Activated naive CD4-positive, alpha-beta T cell treated with anti-CD3 and anti-CD28 coated beads, Interleukin-2, amount 50 U/mL, for 72 hours (primary cell): Measurements from ENCODE around the gene GRM4. TPM values are rescaled to one million over a fixed set of nuclear protein-coding genes. Genes with fewer than 3 reads are reported as not detected.

Source experiments
- ATAC-seq, 2 donors: fragments of 150-1000 bp; cut with Tn5 transposase; 2 replicates each; pipeline ENCODE4 v1.10.0; 2021; ENCODE audit warnings: mild to moderate bottlenecking in 2 of 2, moderate library complexity in 2 of 2
- DNase-seq, 2 donors: peaks; one replicate each; pipeline ENCODE4 v3.0.0; 2021 to 2022; ENCODE audit warnings: low spot score in 2 of 2
- H3K27ac Mint-ChIP-seq, 2 donors: one replicate each; pipeline ENCODE4 v1.8.0; 2022; ENCODE audit warnings: mild to moderate bottlenecking in 2 of 2, mixed read lengths in 2 of 2
- H3K36me3 Mint-ChIP-seq, 2 donors: one replicate each; pipeline ENCODE4 v1.8.0; 2022; ENCODE audit warnings: mixed read lengths in 2 of 2
- H3K9me3 Mint-ChIP-seq, 2 donors: one replicate each; pipeline ENCODE4 v1.8.0; 2022; ENCODE audit warnings: mixed read lengths in 2 of 2
- total RNA-seq, 2 donors: library from RNA; stranded (reverse); gene quantifications; one replicate each; pipeline ENCODE4 v1.2.3, GENCODE V29; 2022

Gene GRM4
- total RNA-seq, 2 donors from 2014 or later = 0.12 to 0.36 TPM

DNA sequence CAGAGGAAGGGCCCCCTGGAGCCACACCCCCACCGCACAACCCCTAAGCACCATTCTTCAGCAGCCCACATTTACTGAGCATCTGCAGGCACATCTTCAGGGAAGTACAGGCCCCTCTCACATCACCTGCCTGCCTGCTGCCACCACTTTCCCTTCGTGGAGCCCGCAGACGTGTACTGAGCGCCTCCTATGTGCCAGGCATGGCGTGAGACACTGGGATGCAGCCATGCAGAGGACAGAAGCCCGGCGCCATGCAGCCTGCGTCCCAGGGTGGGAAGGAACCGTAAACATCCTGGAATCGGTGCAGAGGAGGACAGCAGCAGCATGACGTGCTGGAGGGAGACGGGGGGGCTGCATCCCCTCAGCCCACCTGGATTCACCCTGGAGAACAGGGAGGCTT is 78.1 kb downstream of the GRM4 start:
- ATAC-seq = no peak
- Mint-ChIP-seq H3K27ac (no peak overlapping the region), H3K36me3 (no peaks in the 10 kb centered on the region), H3K9me3 (no peaks in the 10 kb centered on the region)
- no peak for DNase-seq

DNA sequence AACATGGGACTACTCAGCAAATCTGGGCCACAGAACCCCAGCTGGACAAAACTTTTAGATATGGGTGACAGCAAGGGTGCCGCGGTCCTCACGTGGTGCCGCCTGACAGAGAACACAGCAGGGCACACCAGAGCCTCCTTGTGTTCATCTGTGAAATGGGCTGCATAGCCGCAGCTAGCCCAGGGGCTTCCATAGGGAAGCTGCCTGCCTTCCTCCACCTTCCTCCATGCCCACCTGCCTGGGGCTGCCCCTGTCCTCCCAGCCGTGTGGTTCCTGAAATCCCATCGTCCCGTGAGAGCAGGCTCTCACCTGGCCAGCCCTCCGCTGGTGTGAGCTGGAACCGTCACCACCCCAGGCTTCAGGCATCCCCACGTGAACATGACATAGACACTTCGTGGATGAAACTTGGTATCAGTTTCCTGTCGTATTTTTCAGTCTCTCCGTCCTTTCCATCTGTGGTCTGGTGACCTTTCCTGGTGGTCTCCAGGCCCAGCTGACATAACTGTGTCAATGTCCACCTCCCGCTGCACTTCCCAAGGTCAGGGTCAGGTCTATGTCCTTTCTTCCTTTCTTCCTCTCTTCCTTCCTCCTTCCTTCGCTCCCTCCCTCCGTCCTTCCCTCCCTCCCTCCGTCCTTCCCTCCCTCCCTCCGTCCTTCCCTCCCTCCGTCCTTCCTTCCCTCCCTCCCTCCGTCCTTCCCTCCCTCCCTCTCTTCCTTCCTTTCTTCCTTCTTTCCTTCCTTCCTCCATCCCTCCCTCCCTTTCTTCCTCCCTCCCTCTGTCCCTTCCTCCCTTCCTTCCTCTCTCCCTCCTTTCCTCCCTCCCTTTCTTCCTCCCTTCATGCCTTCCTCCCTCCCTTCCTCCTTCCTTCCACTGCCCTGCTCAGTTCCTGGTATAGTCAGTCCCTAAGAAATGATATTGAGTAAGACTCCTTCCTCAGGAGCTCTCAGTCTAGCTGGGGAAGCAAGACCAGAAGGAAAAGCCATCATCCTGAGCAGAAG is 78.8 kb downstream of the GRM4 start:
- no peak for ATAC-seq
- H3K27ac Mint-ChIP-seq = no peak overlapping the region

DNA sequence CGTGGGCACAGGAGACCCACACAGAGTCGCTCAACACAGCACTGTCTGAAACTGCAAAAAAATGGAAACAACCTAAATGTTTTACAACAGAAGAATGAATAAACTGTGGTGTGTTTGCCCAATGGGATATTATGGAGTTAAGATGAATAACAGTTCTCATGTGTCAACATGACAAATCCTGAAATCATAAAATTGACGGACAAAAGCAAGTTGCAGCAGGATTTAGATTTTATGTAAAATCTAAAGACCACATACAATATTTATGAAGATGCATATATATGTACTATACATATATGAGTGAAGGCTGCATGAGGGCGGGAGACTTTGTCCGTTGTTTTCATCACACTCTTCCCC is 79.7 kb downstream of the GRM4 start:
- no peaks in the 10 kb centered on the region for H3K36me3 Mint-ChIP-seq
- H3K9me3 Mint-ChIP-seq = no peaks in the 10 kb centered on the region
- DNase-seq (no peak), ATAC-seq (no peak)
- no peak overlapping the region for H3K27ac Mint-ChIP-seq

More for the DNA sequence above, 78.8 kb downstream of the GRM4 start:
- Mint-ChIP-seq H3K36me3 (no peaks in the 10 kb centered on the region), H3K9me3 (no peaks in the 10 kb centered on the region)
- DNase-seq = no peak

DNA sequence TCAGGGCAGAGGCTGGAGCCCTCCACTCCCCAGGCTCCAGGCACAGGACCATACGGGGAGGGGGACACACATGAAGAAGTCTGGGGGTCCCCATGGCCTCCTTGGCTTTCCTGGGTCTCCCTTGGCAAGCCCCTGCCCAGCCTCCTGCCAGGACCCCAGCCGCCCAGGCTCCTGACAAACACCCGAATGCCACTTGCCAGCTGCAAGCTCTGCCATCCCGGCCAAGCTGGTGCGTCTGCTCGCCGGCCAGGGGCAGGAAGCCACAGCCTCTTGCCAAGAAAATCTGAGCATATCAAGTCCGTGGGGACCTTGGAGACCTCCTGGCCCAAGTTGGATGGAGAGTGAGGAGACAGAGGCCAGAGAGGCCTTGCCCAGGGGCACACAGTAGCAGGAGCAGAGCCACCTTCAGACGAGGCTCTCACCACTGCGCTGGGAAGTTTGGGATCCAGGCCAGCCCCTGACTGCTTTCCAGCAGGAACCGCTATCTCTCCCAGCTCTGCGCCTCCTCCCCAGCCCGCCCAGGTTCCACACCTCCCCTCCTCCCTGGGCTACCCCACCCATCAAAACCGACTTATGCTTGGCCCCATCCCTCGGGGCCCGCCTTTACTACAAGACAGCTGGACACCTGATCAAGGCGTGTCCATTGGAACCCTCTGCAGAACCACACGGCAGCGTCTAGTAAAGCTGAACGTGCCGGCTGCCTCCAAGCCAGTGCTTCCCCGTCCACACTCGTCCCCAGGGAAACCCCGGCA is 80.2 kb downstream of the GRM4 start:
- DNase-seq (no peak), ATAC-seq (no peak)
- H3K27ac Mint-ChIP-seq = no peak overlapping the region
- H3K9me3 Mint-ChIP-seq = no peaks in the 10 kb centered on the region
- no peaks in the 10 kb centered on the region for H3K36me3 Mint-ChIP-seq

DNA sequence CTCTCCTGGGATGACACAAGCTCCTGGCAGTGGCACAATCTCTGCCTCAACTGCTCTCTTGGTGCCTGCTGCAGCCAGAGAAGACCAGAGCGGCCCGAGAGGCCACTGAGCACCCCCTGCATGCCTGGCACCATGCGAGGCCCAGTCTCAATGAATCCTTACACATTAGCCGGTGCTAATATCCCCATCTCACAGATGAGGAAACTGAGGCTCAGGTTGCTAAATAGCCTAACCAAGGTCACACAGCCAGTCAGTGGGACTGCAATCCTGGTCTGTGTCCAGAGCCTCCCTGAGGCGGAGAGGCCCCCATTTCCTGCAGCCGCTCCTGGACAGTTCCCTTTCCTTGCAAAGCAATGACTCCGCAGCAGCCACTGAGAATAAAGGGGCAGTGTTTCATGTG is 81.2 kb downstream of the GRM4 start:
- DNase-seq = no peak
- Mint-ChIP-seq H3K27ac (no peak overlapping the region), H3K36me3 (no peaks in the 10 kb centered on the region), H3K9me3 (no peaks in the 10 kb centered on the region)
- ATAC-seq = no peak

DNA sequence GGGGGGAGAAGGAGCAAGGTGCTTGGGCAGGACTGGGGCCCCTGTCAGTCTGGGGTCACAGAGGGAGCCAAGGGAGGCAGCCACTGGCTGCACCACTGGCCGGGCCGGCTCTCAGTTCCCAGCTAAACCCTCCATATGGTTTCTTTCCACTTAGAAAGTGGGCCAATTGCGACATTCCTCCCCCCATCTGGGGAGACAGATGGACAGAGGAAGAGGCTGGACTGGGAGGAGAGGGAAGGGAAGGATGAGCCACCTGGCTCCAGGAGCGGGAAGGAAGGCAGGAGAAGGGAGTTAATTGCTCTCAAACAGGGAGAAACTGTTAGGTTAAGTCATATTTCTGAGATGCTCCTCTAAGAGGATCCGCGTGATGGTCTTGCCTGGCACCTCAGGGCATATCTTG is 82.2 kb downstream of the GRM4 start:
- no peaks in the 10 kb centered on the region for H3K36me3 Mint-ChIP-seq

DNA sequence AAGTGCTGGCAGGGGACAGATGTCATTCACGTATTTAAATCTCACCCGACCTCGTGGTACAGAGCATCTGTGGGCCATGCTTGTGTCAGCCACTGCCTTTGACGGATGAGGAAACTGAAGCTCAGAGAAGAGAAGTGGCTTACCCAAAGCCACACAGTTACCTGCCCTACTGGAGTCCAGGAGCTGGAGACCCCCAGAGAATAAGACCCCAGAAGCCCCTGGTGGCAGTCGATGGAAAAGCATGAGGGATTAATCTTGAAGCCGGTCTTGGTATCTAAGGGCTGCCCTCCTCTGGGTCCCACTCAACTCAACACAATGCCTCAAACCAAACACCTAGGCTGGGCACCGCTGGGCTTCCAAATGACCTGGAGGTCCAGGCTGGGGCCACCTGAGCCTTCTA is 83.1 kb downstream of the GRM4 start:
- H3K27ac Mint-ChIP-seq = no peak overlapping the region
- H3K36me3 Mint-ChIP-seq = no peaks in the 10 kb centered on the region
- H3K9me3 Mint-ChIP-seq = no peaks in the 10 kb centered on the region
- no peak for ATAC-seq
- DNase-seq = no peak

More for the DNA sequence above, 82.2 kb downstream of the GRM4 start:
- DNase-seq (no peak), ATAC-seq (no peak)
- Mint-ChIP-seq H3K27ac (no peak overlapping the region), H3K9me3 (no peaks in the 10 kb centered on the region)

DNA sequence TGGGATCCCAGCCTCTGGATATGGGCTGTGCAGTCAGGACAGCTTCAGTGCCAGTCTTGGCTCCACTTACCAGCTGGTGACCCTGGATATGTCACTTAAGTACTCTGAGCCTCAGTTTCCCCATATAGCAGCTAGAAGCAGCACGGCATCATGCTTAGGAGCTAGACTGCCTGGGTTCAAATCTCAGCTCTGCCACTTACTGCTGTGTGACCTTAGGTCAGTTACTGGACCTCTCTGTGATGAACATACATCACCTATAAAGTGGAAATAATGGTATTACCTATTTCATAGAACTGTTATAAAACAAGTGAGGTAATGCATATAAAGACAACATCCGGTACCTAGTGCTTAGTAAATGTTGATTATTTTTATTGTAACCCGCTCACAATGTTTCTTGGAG is 83.7 kb downstream of the GRM4 start:
- ATAC-seq = no peak
- Mint-ChIP-seq H3K27ac (no peak overlapping the region), H3K9me3 (no peaks in the 10 kb centered on the region), H3K36me3 (no peaks in the 10 kb centered on the region)
- no peak for DNase-seq

DNA sequence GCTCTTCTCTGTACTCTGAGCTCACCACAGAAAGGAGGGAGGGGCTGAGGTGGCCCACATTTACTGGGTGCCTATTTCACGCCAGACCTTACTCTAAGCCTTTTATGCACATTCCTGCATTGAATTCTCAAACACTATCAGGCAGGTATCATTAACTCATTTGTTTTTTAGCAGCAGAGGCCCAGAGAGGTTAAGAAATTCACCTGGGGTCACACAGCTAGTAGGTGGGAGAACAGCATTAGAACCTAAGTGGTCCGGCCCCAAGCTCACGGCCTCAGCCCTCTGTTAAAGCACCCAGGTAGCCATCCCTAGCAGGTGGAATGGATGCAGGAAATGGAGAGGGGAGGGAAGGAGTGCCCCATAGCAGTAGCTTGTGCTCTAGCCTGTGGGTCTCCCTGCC is 84.5 kb downstream of the GRM4 start:
- H3K36me3 Mint-ChIP-seq = no peaks in the 10 kb centered on the region
- DNase-seq (no peak), ATAC-seq (no peak)
- no peak overlapping the region for H3K27ac Mint-ChIP-seq
- no peaks in the 10 kb centered on the region for H3K9me3 Mint-ChIP-seq

DNA sequence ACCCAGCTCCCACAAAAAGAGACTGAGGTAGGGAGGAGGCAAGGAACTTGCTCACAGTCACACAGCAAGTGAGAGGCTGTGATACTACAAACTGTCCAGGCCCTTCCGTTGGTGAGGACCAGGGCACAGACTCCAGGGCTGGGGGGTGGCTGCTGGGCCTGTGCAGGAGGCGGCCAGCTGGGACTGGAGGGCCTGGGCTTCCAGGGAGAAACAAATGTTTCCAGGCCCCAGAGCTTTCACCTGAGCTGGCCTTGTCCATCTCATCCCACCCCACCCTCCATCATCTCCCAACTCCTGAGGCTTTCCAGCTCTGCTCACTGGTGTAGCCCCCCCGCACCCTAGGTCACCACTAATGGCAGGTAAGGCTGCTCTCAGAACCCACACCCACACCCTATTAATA is 86.0 kb downstream of the GRM4 start:
- Mint-ChIP-seq H3K36me3 (no peaks in the 10 kb centered on the region), H3K9me3 (no peaks in the 10 kb centered on the region), H3K27ac (no peak overlapping the region)
- DNase-seq = no peak
- no peak for ATAC-seq

DNA sequence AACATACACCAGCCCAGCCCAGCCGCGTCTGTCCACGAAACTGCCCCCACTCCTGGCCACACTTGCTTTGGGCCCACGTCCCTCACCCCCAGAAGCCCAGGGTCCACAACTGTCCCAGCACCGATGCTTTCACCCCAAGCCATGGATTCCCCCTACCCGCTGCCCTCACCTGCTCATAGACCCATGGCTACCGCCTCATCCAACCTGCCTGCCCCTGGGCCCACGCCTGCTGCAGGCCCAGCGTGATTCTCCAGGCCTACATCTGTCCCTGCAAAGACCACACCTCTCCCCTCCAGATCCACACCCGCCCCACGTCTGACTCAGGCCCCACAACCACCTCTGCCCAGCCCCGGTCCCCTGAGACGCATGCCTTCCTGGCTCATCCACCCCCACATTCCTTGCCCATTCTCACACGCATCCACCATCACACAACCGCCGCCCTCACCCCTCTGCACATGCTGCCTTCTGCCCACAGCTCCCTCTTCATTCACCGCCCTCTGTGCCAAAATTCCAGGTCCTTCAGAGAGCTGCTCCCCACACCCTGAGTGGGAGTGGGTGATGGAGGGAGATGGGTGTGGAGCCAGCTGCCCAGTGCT is 86.7 kb downstream of the GRM4 start:
- no peak overlapping the region for H3K27ac Mint-ChIP-seq
- ATAC-seq (no peak), DNase-seq (no peak)
- no peaks in the 10 kb centered on the region for H3K36me3 Mint-ChIP-seq
- H3K9me3 Mint-ChIP-seq = no peaks in the 10 kb centered on the region

DNA sequence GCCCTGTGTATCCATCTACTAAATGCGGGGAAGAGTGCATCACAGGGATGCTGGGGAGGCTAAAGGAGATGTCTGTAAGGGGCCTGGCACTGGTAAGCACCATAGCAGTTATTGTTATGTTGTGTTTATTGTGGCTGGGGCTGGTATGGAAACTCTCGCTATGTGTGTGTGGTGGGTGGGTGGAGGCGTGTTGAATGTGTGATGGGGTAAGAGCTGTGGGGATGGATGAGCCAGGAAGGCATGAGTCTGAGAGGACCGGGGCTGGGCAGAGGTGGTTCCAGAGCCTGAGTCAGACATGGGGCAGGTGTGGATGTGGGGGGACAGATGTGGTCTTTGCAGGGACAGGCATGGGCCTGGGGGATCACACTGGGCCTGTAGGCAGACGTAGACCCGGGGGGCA is 88.1 kb downstream of the GRM4 start:
- no peaks in the 10 kb centered on the region for H3K36me3 Mint-ChIP-seq
- no peak for DNase-seq
- peak in 1 of 2 donors; percentile 63 for ATAC-seq
- no peaks in the 10 kb centered on the region for H3K9me3 Mint-ChIP-seq
- H3K27ac Mint-ChIP-seq = no peak overlapping the region

DNA sequence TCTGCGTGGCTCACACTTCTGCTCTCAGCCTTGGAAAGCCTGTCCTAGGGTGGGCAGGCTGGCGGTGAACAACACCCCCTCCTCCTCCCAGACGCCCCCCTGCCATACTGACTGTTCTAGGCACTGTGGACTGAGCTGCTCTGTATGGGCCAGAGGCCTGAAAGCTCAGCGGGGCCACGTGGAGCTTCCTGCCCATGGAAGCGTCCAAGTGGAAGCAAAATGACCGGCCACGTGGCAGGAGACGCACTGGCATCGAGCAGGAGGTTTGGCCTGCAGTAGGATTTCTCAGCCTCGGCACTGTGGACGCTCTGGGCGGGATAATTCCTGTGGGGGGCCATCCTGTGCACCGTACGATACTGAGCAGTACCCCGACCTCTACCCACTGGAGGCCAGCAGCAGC is 88.7 kb downstream of the GRM4 start:
- Mint-ChIP-seq H3K9me3 (no peaks in the 10 kb centered on the region), H3K27ac (no peak overlapping the region), H3K36me3 (no peaks in the 10 kb centered on the region)
- no peak for DNase-seq
- no peak for ATAC-seq

DNA sequence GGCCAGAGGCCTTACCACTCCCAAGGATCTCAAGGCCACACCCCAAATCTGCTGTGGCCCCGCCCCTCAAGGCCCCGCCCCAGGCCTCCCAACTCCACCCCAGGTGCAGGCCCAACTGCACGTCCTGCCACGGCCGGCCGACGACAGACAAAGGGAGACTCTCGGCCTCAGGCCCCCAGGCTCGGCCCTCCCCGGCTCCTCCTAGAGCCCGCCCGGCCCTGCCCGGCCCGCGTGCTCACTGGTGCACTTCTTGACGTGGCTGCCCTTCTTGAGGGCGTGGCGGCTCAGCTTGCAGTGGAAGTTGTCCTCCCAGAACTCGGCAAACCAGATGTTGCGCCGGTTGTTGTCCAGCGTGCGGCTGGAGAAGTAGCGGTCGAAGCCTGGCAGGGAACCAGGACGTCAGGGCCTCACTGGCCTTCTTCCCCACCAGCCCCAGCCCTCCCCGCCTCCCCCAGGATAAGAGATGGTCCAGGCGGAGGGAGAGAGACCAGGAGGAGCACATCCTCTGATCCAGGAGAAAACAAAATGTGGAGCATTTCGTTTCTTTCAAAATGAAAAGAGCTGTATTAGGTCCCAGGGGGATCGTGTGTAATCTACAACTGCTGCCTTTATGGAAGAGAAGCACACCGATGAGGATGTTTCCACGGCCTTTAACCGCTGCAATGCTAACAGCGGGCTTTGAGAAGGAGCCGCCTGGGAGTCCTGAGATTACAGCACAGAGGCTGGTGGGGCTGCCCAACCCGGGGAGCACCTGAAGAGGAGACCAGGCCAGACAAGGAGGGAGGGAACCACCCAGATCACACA is 89.4 kb downstream of the GRM4 start:
- no peak overlapping the region for H3K27ac Mint-ChIP-seq
- ATAC-seq (peak in 1 of 2 donors; percentile 33), DNase-seq (no peak)

DNA sequence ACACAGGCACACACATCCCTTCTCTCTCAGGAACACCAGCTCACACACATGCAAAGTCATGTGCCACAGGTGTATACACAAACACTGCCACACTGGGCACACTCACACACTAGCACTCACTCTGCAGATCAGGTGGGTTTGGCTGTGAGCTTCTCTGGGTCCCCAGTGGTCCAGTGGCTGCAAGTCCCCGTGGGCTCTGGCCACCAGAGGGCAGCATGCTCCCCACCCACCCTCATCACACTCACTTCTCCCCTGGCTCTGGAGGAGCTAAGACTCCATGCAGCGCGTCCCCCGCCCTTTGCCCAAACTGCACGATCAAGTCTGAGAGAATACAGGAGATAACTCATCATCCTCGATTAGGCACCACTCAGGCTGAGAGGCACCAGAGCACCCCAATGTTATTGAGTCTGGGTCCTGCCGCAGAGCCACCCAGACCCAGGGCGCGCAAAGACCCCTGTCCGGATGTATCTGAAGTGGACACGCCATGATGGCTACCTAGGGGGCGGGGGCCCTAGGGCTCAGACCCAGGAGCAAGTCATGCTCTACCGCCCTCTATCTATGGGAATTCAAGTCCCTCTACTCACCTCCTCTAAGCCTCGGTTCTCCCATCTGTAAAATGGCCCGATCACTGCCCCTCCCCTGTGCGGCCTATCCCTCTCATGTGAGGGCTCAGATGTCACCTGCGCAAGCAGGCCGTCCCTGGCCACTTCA is 90.5 kb downstream of the GRM4 start:
- Mint-ChIP-seq H3K9me3 (no peaks in the 10 kb centered on the region), H3K27ac (no peak overlapping the region), H3K36me3 (no peaks in the 10 kb centered on the region)
- peak; percentile 78 to 82 for ATAC-seq
- peak in 1 of 2 donors; percentile 71 for DNase-seq

More for the DNA sequence above, 89.4 kb downstream of the GRM4 start:
- no peaks in the 10 kb centered on the region for H3K9me3 Mint-ChIP-seq
- no peaks in the 10 kb centered on the region for H3K36me3 Mint-ChIP-seq

DNA sequence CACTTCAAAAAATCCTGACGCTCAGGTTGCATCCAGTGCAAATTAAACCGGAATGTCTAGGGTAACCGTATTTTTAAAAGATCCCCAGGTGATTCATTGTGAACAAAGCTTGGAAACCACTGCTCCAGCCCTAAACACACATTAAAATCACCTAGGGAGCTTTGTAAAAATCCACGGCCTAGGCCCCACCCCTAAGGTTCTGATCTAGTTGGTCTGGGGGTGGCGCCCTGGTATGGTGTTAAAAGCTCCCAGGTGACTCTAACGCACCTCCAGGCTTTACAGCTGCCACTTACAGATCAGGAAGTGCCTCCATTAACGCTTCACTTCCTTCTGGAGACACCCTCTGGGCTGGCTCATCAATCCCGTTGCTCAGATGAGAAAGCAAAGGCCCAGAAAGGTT is 92.2 kb downstream of the GRM4 start:
- no peaks in the 10 kb centered on the region for H3K9me3 Mint-ChIP-seq
- H3K27ac Mint-ChIP-seq = no peak overlapping the region
- no peaks in the 10 kb centered on the region for H3K36me3 Mint-ChIP-seq

More for the DNA sequence above, 92.2 kb downstream of the GRM4 start:
- no peak for ATAC-seq
- DNase-seq = no peak
